ENCODE measurements around the gene CUL2. TPM values are rescaled to one million over a fixed set of nuclear protein-coding genes. Genes with fewer than 3 reads are reported as not detected.
A peak's percentile ranks its signal among the peaks of the same experiment; 100 is the strongest.

CUL2 gene
- total and polyA plus RNA-seq, 11 donors = 7.1 to 42.2 (median 31.6) TPM

GRCh38 chr10:35133586-35133985 is 43.4 kb upstream of the CUL2 start:
- no peak for ATAC-seq
- peaks cover 0 to 45% (median 6%) of the 10 kb centered on the region in 12 donors for H3K4me1 ChIP-seq
- no peak for DNase-seq
- no peak overlapping the region for H3K27ac ChIP-seq
- TF ChIP-seq, protein P1, sequence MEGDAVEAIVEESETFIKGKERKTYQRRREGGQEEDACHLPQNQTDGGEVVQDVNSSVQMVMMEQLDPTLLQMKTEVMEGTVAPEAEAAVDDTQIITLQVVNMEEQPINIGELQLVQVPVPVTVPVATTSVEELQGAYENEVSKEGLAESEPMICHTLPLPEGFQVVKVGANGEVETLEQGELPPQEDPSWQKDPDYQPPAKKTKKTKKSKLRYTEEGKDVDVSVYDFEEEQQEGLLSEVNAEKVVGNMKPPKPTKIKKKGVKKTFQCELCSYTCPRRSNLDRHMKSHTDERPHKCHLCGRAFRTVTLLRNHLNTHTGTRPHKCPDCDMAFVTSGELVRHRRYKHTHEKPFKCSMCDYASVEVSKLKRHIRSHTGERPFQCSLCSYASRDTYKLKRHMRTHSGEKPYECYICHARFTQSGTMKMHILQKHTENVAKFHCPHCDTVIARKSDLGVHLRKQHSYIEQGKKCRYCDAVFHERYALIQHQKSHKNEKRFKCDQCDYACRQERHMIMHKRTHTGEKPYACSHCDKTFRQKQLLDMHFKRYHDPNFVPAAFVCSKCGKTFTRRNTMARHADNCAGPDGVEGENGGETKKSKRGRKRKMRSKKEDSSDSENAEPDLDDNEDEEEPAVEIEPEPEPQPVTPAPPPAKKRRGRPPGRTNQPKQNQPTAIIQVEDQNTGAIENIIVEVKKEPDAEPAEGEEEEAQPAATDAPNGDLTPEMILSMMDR (IDR thresholded peaks at IDR 0.05) = no peak
- no peak for TF ChIP-seq POLR2A (IDR thresholded peaks at IDR 0.05)
- no peaks in the 10 kb centered on the region for H3K36me3 ChIP-seq
- intact Hi-C loops (cut with DNase I) = no loop called here
- WGBS, 4 donors = 56 to 100% (median 96%) methylated on average over 1 of the region's 1 CpG
- no peak overlapping the region for H3K4me3 ChIP-seq
- no peaks in the 10 kb centered on the region for H3K9me3 ChIP-seq
- H3K27me3 ChIP-seq = no peaks in the 10 kb centered on the region

GRCh38 chr10:35132727-35133126 is 42.6 kb upstream of the CUL2 start:
- ATAC-seq = no peak
- WGBS, 4 donors = 93 to 96% (median 94%) methylated on average over 2 of the region's 2 CpGs
- TF ChIP-seq, protein P1 (IDR thresholded peaks at IDR 0.05) = no peak
- no peak for TF ChIP-seq POLR2A (IDR thresholded peaks at IDR 0.05)
- no peak for DNase-seq
- Histone ChIP-seq H3K36me3 (no peaks in the 10 kb centered on the region), H3K9me3 (no peaks in the 10 kb centered on the region), H3K27ac (peak overlapping the region in 1 of 12 donors; percentile 46), H3K4me1 (peaks cover 0 to 53% (median 9%) of the 10 kb centered on the region in 12 donors), H3K27me3 (no peaks in the 10 kb centered on the region), H3K4me3 (no peak overlapping the region)
- intact Hi-C loops (cut with DNase I) = no loop called here

- no peak for ATAC-seq
- Histone ChIP-seq H3K4me1 (peaks cover 0 to 46% (median 7%) of the 10 kb centered on the region in 12 donors), H3K27me3 (no peaks in the 10 kb centered on the region), H3K4me3 (no peak overlapping the region), H3K9me3 (no peaks in the 10 kb centered on the region), H3K36me3 (no peaks in the 10 kb centered on the region), H3K27ac (peak overlapping the region in 2 of 12 donors; percentile 3 to 40)
- no peak for DNase-seq
- intact Hi-C loops (cut with DNase I) = no loop called here
- 53 to 64% (median 58%) methylated on average over 4 of the region's 4 CpGs for WGBS, 4 donors
- TF ChIP-seq POLR2A (IDR thresholded peaks at IDR 0.05) = no peak
- TF ChIP-seq, protein P1 (IDR thresholded peaks at IDR 0.05) = no peak
Measured at GRCh38 chr10:35130663-35131062, 40.5 kb upstream of the CUL2 start.

DNA sequence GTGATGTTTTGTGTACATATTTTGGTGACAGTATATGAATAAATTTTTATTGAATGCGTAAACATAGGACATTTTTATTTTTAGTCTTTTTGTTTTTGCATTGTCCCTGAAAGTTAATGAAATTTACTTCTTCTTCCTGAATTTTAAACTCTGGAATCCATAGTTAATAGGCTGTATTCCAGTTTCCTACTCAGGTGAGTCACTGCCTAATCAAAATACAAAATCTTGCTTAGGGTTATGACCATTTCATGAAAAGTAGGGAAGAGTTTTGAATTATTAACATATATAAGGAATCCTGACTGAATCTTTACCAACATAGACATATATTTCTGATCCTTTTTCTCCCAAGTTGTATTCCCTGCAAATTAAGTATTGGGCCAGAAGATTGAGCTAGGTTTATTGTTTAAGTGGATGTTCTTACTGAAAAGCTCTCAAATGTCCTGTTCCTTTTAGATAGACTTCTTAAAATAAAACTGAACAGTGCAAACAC is 39.1 kb upstream of the CUL2 start:
- no peak for ATAC-seq
- intact Hi-C loops (cut with DNase I) = loop anchor here in 5 of 10 donors (2.0 to 10.0 kb wide), 4 partner anchors 20 to 506 kb away; no protein-coding TSS in a partner anchor
- H3K4me3 ChIP-seq = no peak overlapping the region

More for the DNA sequence above, 39.1 kb upstream of the CUL2 start:
- DNase-seq = no peak
- peaks cover 0 to 45% (median 7%) of the 10 kb centered on the region in 12 donors for H3K4me1 ChIP-seq
- H3K9me3 ChIP-seq = no peaks in the 10 kb centered on the region
- TF ChIP-seq, protein P1 (IDR thresholded peaks at IDR 0.05) = no peak
- no peak for TF ChIP-seq POLR2A (IDR thresholded peaks at IDR 0.05)
- peak overlapping the region in 5 of 12 donors; percentile 3 to 100 (median 19) for H3K27ac ChIP-seq
- 96 to 100% (median 98%) methylated on average over 1 of the region's 1 CpG for WGBS, 4 donors
- no peaks in the 10 kb centered on the region for H3K27me3 ChIP-seq
- no peaks in the 10 kb centered on the region for H3K36me3 ChIP-seq
